HG03139 (cell line): ENCODE results near the gene INHBB.

ENCODE experiments used
- ATAC-seq: cut with Tn5 transposase; IDR thresholded peaks from one replicate; pipeline ENCODE4 v1.9.1; 2021; ENCODE audit not compliant: unreplicated experiment

INHBB gene

DNA sequence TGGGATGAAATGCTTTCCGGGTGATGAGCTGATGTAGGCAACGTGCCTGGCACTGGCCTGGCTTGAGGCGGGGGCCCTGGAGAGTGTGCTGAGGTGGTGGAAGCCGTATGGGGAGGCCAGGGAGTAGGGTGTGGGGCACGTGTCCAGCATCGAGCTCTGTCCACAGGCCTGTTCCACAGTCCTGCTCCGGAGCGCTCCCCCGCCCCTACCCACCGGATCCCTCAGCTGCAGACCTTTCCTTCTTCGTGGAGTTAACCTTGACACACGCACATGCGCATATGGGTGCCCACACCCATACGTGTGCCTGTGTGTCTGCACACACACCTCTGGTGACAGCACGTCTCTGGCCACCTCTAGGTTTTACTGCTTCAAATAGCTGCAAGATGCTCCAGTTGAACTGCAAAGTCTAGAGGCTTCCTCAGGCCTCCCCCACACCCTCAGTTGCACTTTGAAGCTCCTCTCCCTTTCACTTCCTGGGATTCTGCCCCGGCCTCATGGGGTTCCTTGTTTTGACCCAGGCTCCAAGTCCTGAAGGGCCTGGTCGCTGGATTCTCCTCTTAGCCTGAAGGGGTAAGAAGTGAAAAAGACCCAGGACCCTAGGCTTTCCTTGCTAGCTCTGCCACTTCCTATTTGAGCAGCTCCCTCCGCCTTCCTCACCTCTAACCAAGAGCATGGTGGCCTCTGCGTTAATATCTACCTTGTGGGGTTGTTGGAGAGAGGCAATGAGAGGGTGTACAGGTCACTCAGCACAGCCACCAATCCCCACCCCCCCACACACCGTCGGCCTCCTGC is 49.5 kb downstream of the INHBB start:
- no peak for ATAC-seq

DNA sequence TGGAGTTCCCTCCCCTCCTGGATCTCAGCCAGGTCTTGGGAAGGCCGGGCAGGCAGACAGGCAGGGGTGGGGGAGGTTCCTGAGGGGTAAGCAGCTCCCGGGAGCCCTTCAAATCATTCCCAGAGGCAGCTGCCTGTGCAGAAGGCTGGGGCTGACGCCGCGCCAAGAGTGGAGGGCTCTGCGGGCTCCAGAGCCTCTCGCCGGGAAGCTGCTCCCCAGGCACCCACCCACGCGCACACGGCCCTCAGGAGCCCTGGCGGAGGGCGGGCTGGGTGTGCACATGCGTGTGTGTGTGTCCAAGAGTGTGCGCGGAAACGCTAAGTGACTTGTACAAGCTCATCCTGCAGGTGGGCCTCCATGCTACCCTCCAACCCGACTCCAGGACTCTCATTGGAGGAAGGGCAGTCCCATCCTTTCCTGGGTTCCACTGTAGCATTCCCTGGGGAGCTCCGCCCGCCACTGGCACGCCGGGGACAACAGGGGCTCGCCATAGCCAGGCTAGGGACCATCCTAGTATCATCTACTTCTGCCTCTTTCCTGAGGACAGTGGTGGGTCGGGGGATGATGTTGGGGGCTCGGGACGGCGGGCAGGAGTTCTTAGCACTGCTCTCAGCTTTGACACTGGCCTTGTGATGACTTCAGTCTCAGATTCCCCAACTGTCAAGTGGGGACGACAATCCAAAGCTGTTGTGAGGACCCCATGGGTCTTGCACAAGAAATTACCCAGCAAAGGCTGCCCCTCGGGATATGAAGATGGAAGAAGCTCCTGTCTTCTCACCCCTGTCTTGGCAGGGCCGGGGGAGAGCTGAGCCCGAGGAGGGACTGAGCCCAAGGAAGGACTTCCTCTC is 50.3 kb downstream of the INHBB start:
- ATAC-seq = no peak

DNA sequence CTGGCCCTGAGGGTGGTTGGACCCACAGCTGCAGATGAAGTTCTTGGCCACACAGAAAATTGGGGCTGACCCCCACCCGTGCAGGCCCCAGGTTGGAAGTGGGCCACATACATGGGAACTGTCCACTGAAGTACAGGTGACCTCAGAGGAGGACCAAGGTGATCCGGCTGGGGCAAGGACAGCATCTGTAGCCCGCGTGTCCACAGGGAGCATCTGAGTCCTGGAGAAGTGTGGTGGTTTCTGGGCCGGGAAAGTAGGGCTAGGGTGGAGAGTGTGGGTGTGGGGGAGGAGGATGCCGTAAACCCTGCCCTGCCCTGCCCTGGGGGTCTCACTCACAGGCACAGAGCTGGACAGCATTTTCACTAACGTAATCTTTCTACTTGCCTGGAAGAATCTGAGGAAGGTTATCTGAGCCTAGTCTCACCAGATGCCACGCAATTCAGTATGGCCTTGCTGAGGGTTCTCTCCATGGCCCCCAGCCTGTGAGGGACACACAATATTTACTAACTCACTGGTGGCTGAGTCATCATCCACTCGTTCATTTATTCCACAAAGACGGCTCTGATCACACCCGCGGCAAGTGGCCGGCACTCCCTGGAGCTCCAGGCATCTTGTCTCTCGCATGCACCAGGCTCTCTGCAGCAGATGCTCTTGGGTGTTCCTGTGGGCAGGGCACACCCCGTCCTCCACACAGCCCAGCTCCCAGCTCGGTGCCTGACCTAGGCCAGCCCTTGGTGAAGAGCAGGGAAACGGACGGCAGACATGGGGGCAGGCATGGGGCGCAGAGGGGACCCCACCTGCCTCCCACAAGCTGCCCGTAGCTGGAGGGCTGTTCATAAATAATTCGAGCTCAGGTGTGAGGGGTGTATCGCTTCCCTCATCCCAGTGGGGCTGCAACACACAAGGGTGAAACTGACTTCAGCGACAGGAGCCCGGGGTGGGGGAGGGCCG is 51.2 kb downstream of the INHBB start:
- ATAC-seq = no peak

DNA sequence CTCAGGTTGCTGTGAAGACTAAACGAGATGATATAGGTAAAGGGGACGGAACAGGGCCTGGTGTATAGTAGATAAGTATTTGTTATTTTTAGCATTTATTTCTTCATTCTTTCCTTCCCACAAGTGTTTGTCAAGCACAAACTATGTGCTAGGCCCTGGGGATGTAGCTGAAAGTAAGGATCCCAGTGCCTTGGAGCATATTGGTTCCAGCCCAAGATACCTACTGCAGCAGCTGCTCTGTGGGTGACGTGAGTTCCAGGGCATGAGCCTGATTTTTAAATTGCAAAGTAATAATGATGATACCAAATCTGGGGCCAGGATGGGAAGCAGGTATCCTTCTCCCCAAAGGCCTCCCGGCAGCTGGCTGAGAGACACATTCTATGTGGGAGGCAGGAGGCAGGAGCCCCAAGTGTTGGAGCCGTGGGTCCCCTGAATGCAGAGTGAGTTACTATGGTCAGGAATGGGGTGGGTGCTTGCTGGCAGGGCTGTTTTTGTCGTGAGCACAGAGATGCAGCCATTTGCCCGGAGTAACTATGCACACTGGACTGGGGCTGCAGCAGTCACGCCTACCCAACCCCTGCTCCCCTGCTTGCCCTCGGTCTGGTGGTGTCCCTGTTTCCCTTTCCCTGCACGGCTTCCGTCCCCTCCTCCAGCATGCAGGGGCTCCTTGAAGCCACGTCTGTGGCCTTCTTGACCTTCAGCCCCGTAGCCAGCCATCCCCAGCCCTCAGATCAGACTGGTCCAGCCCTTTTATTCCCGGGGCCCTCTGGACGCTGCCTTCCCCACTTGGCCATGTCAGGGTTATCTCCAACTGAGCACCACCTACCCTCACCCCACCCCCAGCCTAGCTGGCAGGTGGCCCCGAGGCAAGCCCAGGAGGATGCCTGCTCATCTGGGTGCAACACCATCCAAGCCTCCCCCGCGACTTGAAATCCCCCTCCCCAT is 52.4 kb downstream of the INHBB start:
- ATAC-seq = no peak

DNA sequence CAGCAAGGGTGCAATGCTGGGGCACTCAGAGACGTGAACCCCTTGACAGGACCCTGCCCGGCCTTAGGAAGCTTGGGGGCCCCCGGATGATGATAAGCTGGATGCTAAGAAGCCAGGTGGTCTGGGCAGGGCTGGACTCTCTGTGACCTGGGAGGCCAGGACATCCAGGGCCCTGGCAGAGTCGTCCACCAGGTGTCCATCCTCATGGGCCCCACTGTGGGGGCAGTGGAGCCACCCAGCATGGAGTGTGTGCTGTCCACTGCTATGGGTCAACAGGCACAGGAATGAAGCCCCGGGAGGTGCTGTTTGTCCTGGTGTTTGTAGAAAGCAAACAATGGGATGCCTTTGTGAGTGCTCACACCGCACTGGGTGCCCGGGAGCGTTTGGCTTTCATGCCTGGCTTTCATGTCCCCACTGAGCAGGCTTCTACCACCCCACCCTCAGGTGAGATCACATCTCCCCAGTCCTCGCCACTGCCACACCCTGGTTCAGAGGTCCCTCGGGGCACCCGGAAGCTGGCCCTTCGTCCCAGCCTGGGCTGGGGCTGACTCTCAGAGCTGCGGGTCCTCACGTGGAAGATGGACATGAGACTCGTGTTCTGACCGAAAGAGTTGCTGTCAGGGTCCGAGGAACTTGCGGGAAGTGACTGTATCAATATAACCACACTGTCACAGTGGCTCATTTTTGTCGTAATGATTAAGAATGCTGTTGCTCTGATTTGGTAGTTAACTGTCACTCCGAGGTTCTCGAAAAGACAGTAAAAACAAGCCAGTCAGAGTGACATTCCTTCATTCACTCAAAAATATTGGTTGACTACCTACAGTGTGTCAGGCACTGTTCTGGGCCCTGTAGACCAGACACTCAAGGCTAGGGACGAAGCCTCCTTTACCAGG is 53.3 kb downstream of the INHBB start:
- no peak for ATAC-seq

DNA sequence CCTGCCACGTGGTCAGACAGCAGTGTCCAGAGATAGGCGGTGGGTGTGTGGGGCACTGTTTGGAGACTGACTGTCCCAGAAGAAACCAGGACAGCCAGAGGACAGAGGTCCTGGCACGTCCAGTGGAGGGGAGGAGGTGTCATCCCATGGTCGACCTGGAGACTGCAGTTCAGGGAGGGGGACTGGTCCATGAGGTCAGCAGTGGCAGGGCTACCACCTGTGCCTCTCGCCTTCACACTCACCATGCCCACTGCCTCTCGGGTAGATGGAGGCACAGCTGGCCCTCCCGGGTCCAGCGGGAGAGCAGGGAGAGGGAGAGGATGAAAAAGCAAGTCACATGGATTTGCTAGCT is 53.9 kb downstream of the INHBB start:
- ATAC-seq = no peak

DNA sequence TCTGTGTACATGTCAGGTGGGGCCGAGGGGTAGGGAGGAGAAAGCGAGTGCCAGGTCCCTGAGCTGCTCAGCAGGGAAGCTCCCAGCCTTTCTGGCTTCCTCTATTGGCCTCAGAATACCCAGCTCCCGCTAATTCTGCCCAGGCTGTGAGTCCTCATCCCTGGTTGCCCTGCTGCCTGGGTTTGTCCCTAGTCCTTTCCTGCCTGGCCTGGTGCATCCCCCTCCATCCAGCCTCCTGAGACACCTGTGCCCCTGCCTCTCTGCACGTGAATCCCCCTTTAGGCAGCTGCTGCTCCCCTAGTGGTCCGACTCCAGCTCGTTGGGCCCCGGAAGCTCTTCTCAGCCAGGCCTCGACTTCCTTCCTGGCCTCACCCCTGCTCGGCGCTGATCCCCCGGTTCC is 54.6 kb downstream of the INHBB start:
- ATAC-seq = no peak
